ENCODE measurements around the gene PRICKLE2.

DNA sequence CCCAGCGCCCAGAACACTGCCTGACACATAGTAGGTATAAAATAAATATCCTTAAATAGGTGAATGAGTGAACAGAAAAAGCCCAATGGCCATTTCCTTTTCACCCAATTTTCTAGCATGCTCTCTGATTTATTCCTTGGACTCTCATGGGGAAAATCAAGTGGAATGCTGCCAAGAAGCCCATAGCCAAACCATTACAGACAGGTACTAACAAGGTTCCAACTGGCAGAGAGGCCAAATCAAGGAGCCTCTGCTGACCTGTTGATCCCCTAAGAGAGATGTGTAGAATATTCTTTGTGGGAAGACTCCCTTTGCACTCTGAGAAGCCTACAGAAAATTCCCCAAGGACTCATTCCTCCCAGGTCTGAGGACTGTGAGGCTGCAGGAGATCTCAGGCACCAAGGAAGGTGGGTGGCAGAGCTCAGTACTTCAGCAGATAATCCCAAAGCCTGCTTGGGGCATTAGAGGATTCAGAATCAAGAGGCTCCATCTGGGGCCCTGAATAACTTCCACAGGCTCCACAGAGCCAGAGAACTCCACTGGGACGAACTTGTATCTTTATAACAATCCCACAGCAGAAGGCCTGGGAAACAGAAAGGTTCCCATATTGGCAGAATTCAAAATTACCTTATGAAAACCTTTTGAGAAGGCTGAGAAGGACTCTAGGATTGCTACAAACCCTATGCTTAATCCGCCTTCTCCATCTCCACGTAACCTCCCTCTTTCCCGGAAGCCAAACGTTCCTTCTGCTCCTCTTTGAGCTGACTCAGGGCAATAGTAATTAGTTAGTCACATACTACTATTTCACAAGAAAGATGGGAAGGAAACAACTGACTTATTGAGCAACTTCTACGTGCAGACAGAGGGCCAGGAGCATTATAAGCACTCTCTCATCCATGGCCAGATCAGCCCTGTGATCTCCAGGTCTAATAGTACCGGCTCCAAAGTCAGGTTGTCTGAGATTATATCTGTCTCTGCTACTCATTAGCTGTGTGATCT is 34.5 kb downstream of the PRICKLE2 start:
- TF ChIP-seq CTCF (IDR thresholded peaks at IDR 0.05 in 8 of 11, conservative IDR thresholded peaks at IDR 0.05 in 3 of 11) (no peak), POLR2A (IDR thresholded peaks at IDR 0.05) (no peak), POLR2AphosphoS5 (IDR thresholded peaks at IDR 0.05) (no peak)

Data from spleen (tissue), 7 donors.